Loucy (cell line): ENCODE measurements around the gene AHCYL1.

ENCODE experiments used
- H2AFZ ChIP-seq: fragments of 200-600 bp; sonication (generic); 2 replicates; pipeline ENCODE4 v1.6.0; 2016; ENCODE audit warnings: antibody characterized with exemption, mild to moderate bottlenecking, low read length, moderate library complexity
- H3F3A ChIP-seq: fragments of 200-600 bp; 2 replicates; pipeline ENCODE4 v1.6.0; 2016; ENCODE audit warnings: antibody characterized with exemption, low read depth, mild to moderate bottlenecking
- H3K27me3 ChIP-seq: fragments of 200-600 bp; sonication (generic); 2 replicates; pipeline ENCODE4 v1.6.1; 2014; ENCODE audit warnings: low read length, mild to moderate bottlenecking; ENCODE audit not compliant: insufficient read depth, poor library complexity, severe bottlenecking
- H3K36me3 ChIP-seq: fragments of 200-600 bp; sonication (generic); 2 replicates; pipeline ENCODE4 v1.6.1; 2016; ENCODE audit warnings: low read length; ENCODE audit not compliant: insufficient read depth
- H3K4me1 ChIP-seq: fragments of 200-600 bp; sonication (generic); 2 replicates; pipeline ENCODE4 v1.5.1; 2014; ENCODE audit warnings: low read length, mild to moderate bottlenecking; ENCODE audit not compliant: insufficient read depth, poor library complexity, severe bottlenecking
- H3K4me2 ChIP-seq: fragments of 200-600 bp; sonication (generic); 2 replicates; pipeline ENCODE4 v1.6.0; 2014; ENCODE audit warnings: antibody characterized with exemption, low read length, low read depth, mild to moderate bottlenecking; ENCODE audit not compliant: poor library complexity, severe bottlenecking
- H3K4me3 ChIP-seq: fragments of 200-600 bp; sonication (generic); 2 replicates; pipeline ENCODE4 v1.5.1; 2014; ENCODE audit warnings: low read length, mild to moderate bottlenecking, mixed read lengths; ENCODE audit not compliant: poor library complexity, severe bottlenecking
- H3K79me2 ChIP-seq: fragments of 200-600 bp; sonication (generic); 2 replicates; pipeline ENCODE4 v1.6.1; 2014; ENCODE audit warnings: low read length; ENCODE audit not compliant: insufficient read depth
- H3K9ac ChIP-seq: fragments of 200-600 bp; sonication (generic); 2 replicates; pipeline ENCODE4 v1.6.0; 2014; ENCODE audit warnings: mild to moderate bottlenecking, low read depth, low read length, moderate library complexity; ENCODE audit not compliant: poor library complexity, severe bottlenecking
- H3K9me2 ChIP-seq: fragments of 200-600 bp; sonication (generic); replicated peaks from 2 replicates; pipeline ENCODE4 v1.6.1; 2016; ENCODE audit warnings: low read depth, low read length, mixed read lengths
- H3K9me3 ChIP-seq: fragments of 200-600 bp; sonication (generic); 2 replicates; pipeline ENCODE4 v1.6.1; 2014; ENCODE audit warnings: mild to moderate bottlenecking, antibody characterized with exemption, low read length, low read depth; ENCODE audit not compliant: insufficient read depth
- H4K20me1 ChIP-seq: fragments of 200-600 bp; sonication (generic); 2 replicates; pipeline ENCODE4 v1.6.0; 2014; ENCODE audit warnings: antibody characterized with exemption, low read length, mild to moderate bottlenecking; ENCODE audit not compliant: insufficient read depth, poor library complexity, severe bottlenecking
- CTCF ChIP-seq: fragments of 200-600 bp; sonication (generic); conservative IDR thresholded peaks from 2 replicates; pipeline ENCODE4 v1.5.1; 2014; ENCODE audit warnings: mild to moderate bottlenecking, antibody characterized with exemption, low read length
- EZH2phosphoT487 ChIP-seq: fragments of 200-600 bp; IDR thresholded peaks from 2 replicates; pipeline ENCODE4 v1.6.1; 2018; ENCODE audit warnings: antibody characterized with exemption, mild to moderate bottlenecking, moderate library complexity, borderline replicate concordance

The AHCYL1 gene

GRCh38 chr1:109971559-109971958, 13.0 kb upstream of the AHCYL1 start:
- Histone ChIP-seq H3F3A (no peaks in the 10 kb centered on the region), H3K4me1 (peaks cover 5% of the 10 kb centered on the region), H3K9ac (no peak overlapping the region), H3K9me3 (no peaks in the 10 kb centered on the region), H3K79me2 (no peaks in the 10 kb centered on the region), H2AFZ (no peak overlapping the region), H3K36me3 (no peaks in the 10 kb centered on the region), H3K4me3 (no peak overlapping the region), H3K27me3 (no peaks in the 10 kb centered on the region), H4K20me1 (no peaks in the 10 kb centered on the region), H3K9me2 (no peaks in the 10 kb centered on the region), H3K4me2 (no peak overlapping the region)
- no peak for TF ChIP-seq EZH2phosphoT487
- TF ChIP-seq CTCF = no peak

DNA sequence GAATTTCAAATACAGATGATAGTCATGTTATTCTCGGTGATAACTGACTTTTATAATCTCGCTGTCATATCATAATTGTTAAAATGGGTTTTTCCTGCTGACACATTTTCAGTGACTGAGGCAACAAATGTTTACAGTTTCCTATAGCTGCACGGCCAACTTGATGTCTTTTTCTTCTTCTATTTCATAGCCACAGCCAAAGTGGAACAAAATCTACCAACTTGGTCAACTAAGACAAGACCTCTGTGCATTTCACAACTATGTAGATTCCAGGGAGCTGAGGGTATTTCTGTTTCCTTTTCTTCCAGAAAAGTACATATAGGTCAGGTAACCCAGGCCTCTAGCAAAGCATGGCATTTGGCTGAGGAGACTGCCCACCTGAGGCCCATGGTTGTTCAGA, 10.4 kb upstream of the AHCYL1 start:
- no peak overlapping the region for H3K4me2 ChIP-seq
- H3K9me2 ChIP-seq = no peaks in the 10 kb centered on the region
- TF ChIP-seq CTCF (no peak), EZH2phosphoT487 (no peak)
- H3F3A ChIP-seq = no peaks in the 10 kb centered on the region
- H2AFZ ChIP-seq = peak overlapping the region; percentile 18; the same call in 1 of the 2 replicates
- H3K4me3 ChIP-seq = no peak overlapping the region
- H3K9me3 ChIP-seq = no peaks in the 10 kb centered on the region
- H3K79me2 ChIP-seq = no peaks in the 10 kb centered on the region
- no peaks in the 10 kb centered on the region for H4K20me1 ChIP-seq
- H3K4me1 ChIP-seq = peaks cover 5% of the 10 kb centered on the region
- no peak overlapping the region for H3K9ac ChIP-seq
- no peaks in the 10 kb centered on the region for H3K27me3 ChIP-seq
- H3K36me3 ChIP-seq = no peaks in the 10 kb centered on the region

DNA sequence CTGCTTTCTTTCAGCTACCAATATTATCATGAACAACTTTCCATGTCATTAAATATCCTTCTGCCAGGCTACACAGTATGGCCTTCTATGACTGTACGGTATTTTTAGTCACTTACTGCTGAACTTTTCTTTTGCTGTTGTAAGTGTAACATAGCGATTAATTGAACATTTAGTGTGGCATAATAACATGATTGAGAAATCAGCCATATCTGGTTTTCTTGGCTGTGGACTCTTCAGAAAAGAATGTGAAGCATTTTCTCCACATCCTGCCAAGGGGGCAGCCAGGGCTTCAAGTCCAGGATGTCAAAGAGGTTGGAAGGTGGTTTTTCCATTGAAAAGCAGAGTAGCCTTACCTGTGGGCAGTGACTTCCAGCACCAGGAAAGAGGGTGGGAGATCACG, 8.8 kb upstream of the AHCYL1 start:
- no peaks in the 10 kb centered on the region for H4K20me1 ChIP-seq
- H3F3A ChIP-seq = no peaks in the 10 kb centered on the region
- H3K9ac ChIP-seq = no peak overlapping the region
- no peaks in the 10 kb centered on the region for H3K4me1 ChIP-seq
- H3K4me2 ChIP-seq = no peak overlapping the region
- TF ChIP-seq EZH2phosphoT487 (no peak), CTCF (no peak)
- no peaks in the 10 kb centered on the region for H3K79me2 ChIP-seq
- H3K27me3 ChIP-seq = no peaks in the 10 kb centered on the region
- no peak overlapping the region for H3K4me3 ChIP-seq
- no peaks in the 10 kb centered on the region for H3K9me3 ChIP-seq
- no peaks in the 10 kb centered on the region for H3K9me2 ChIP-seq
- H2AFZ ChIP-seq = no peak overlapping the region
- H3K36me3 ChIP-seq = no peaks in the 10 kb centered on the region
